Stimulated activated CD8-positive, alpha-beta memory T cell treated with anti-CD3 and anti-CD28 coated beads, Interleukin-7, amount 100 ng/mL, for 1 hour (primary cell): Measurements from ENCODE around the gene IFITM10.
"Not testable (repeated sequence)": the region's sequence is repeated elsewhere in the genome, so short reads cannot be mapped to it uniquely, and the experiment has no call there.

Experiments used
- DNase-seq, 2 donors: peaks; one replicate each; pipeline ENCODE4 v3.0.0-alpha.2; 2020; ENCODE audit warnings: low read depth in 2 of 2

IFITM10 gene

GRCh38 chr11:1778141-1778911, 27.9 kb upstream of the IFITM10 start:
- DNase-seq: no peak

GRCh38 chr11:1777737-1778136, 27.3 kb upstream of the IFITM10 start:
- DNase-seq: no peak

- DNase-seq: no peak
These were observed 26.7 kb upstream of the IFITM10 start for GRCh38 chr11:1776944-1777715.

- DNase-seq: no peak
These were observed 26.0 kb upstream of the IFITM10 start for GRCh38 chr11:1776331-1776851.

- no peak for DNase-seq
These were observed 24.5 kb upstream of the IFITM10 start for GRCh38 chr11:1774886-1775285.

- no peak for DNase-seq
These were observed 23.7 kb upstream of the IFITM10 start for GRCh38 chr11:1773994-1774550.

- DNase-seq: no peak
These were observed 23.0 kb upstream of the IFITM10 start for GRCh38 chr11:1773131-1773993.

- DNase-seq: peak in 1 of 2 donors; percentile 30
These were observed 22.1 kb upstream of the IFITM10 start for GRCh38 chr11:1772270-1773130.

- no peak for DNase-seq
These were observed 21.3 kb upstream of the IFITM10 start for GRCh38 chr11:1771700-1772099.

GRCh38 chr11:1771273-1771672, 20.9 kb upstream of the IFITM10 start:
- DNase-seq: no peak

- DNase-seq: no peak
These were observed 20.1 kb upstream of the IFITM10 start for GRCh38 chr11:1770528-1770927.

- DNase-seq: no peak
These were observed 19.7 kb upstream of the IFITM10 start for GRCh38 chr11:1770061-1770460.

- not testable (repeated sequence) for DNase-seq
These were observed 19.0 kb upstream of the IFITM10 start for GRCh38 chr11:1769304-1769936.

- DNase-seq: no peak
These were observed 17.7 kb upstream of the IFITM10 start for GRCh38 chr11:1768141-1768469.

- DNase-seq: no peak
These were observed 17.2 kb upstream of the IFITM10 start for GRCh38 chr11:1767399-1768140.

GRCh38 chr11:1766719-1767398, 16.5 kb upstream of the IFITM10 start:
- DNase-seq: no peak

- no peak for DNase-seq
These were observed 15.7 kb upstream of the IFITM10 start for GRCh38 chr11:1765871-1766718.
